Muscle of leg (tissue), 11 donors: ENCODE data around the gene RPAP3. TPM values are rescaled to one million over a fixed set of nuclear protein-coding genes. Genes with fewer than 3 reads are reported as not detected.
"Not testable (repeated sequence)": the region's sequence is repeated elsewhere in the genome, so short reads cannot be mapped to it uniquely, and the experiment has no call there.

ENCODE experiments used
- DNase-seq: peaks from one replicate; pipeline ENCODE4 v3.0.0; 2013
- H3K27ac ChIP-seq: one replicate; pipeline ENCODE4 v1.5.1; 2013; ENCODE audit warnings: mild to moderate bottlenecking, low read length, control low read depth
- H3K27me3 ChIP-seq: one replicate; pipeline ENCODE4 v1.6.1; 2013; ENCODE audit warnings: low read length; ENCODE audit not compliant: control insufficient read depth, insufficient read depth
- H3K36me3 ChIP-seq: one replicate; pipeline ENCODE4 v1.6.1; 2013; ENCODE audit warnings: low read length; ENCODE audit not compliant: control insufficient read depth, insufficient read depth
- H3K4me1 ChIP-seq: one replicate; pipeline ENCODE4 v1.6.1; 2013; ENCODE audit warnings: low read length; ENCODE audit not compliant: control insufficient read depth, insufficient read depth
- H3K4me3 ChIP-seq: one replicate; pipeline ENCODE4 v1.5.1; 2013; ENCODE audit warnings: low read length, control low read depth
- H3K9me3 ChIP-seq: replicated peaks from 2 replicates; pipeline ENCODE4 v1.6.1; 2013; ENCODE audit warnings: low read depth, low read length; ENCODE audit not compliant: control insufficient read depth
- WGBS: methylation state at CpG from one replicate; pipeline ENCODE4 v1.1.5; 2013; ENCODE audit warnings: missing lambda C conversion rate; ENCODE audit not compliant: insufficient coverage; 5-methylcytosine and 5-hydroxymethylcytosine counted together
- polyA plus RNA-seq, 8 donors: library from polyadenylated mRNA; unstranded; fragments of 120-200 nt; gene quantifications; one replicate each; pipeline versions ENCODE4 v1.2.1 to v1.2.3, GENCODE V29; 2013; ENCODE audit warnings: inconsistent platforms in 1 of 8, low replicate concordance in 1 of 8; ENCODE audit not compliant: insufficient read length in 8 of 8, insufficient read depth in 1 of 8
- total RNA-seq: library from RNA; stranded (reverse); fragments of 120-200 nt; gene quantifications from one replicate; pipeline ENCODE4 v1.2.4, GENCODE V29; 2013

RPAP3 gene
- total and polyA plus RNA-seq, 9 donors, result 18.0 to 28.1 (median 24.7) TPM

- Histone ChIP-seq H3K4me3 (no peak overlapping the region), H3K27ac (no peak overlapping the region), H3K4me1 (peaks cover 3% of the 10 kb centered on the region), H3K27me3 (no peaks in the 10 kb centered on the region), H3K36me3 (no peaks in the 10 kb centered on the region), H3K9me3 (peaks cover 3% of the 10 kb centered on the region)
- WGBS, result 86% methylated on average over 1 of the region's 2 CpGs
- DNase-seq, result no peak
Observed at GRCh38 chr12:47648056-47648579, 57.7 kb downstream of the RPAP3 start.

- DNase-seq, H3K27ac ChIP-seq, H3K27me3 ChIP-seq, H3K4me3 ChIP-seq, H3K36me3 ChIP-seq, H3K4me1 ChIP-seq: not testable (repeated sequence)
- H3K9me3 ChIP-seq, result peaks cover 18% of the 10 kb centered on the region
- WGBS, result 100% methylated on average over 1 of the region's 3 CpGs
Observed at GRCh38 chr12:47642310-47642709, 63.5 kb downstream of the RPAP3 start.

- peaks cover 10% of the 10 kb centered on the region for H3K9me3 ChIP-seq
- no peaks in the 10 kb centered on the region for H3K4me1 ChIP-seq
- no peaks in the 10 kb centered on the region for H3K27me3 ChIP-seq
- no peak overlapping the region for H3K4me3 ChIP-seq
- H3K27ac ChIP-seq, result no peak overlapping the region
- no peak for DNase-seq
- peaks cover 3% of the 10 kb centered on the region for H3K36me3 ChIP-seq
- 80% methylated on average over 2 of the region's 8 CpGs for WGBS
Observed at GRCh38 chr12:47636908-47637780, 68.7 kb downstream of the RPAP3 start.

GRCh38 chr12:47635770-47636169 lies 70.1 kb downstream of the RPAP3 start:
- H3K9me3 ChIP-seq, result not testable (repeated sequence)

GRCh38 chr12:47634127-47634526 lies 71.7 kb downstream of the RPAP3 start:
- WGBS, result no CpG with 5 or more reads among the region's 16 CpGs
- DNase-seq, result no peak

More at GRCh38 chr12:47635770-47636169, 70.1 kb downstream of the RPAP3 start:
- not testable (repeated sequence) for H3K27me3 ChIP-seq, H3K27ac ChIP-seq, DNase-seq, H3K4me1 ChIP-seq, H3K36me3 ChIP-seq, H3K4me3 ChIP-seq

GRCh38 chr12:47621960-47622359 lies 83.9 kb downstream of the RPAP3 start:
- no peak for DNase-seq
- H3K4me1 ChIP-seq, result peaks cover 4% of the 10 kb centered on the region
- no peaks in the 10 kb centered on the region for H3K27me3 ChIP-seq
- H3K9me3 ChIP-seq, result peaks cover 2% of the 10 kb centered on the region
- no peak overlapping the region for H3K4me3 ChIP-seq
- no peaks in the 10 kb centered on the region for H3K36me3 ChIP-seq
- H3K27ac ChIP-seq, result no peak overlapping the region
- WGBS, result no CpG with 5 or more reads among the region's 1 CpG

More at GRCh38 chr12:47634127-47634526, 71.7 kb downstream of the RPAP3 start:
- H3K9me3 ChIP-seq, result peaks cover 7% of the 10 kb centered on the region
- H3K27me3 ChIP-seq, result no peaks in the 10 kb centered on the region
- H3K4me1 ChIP-seq, result no peaks in the 10 kb centered on the region
- H3K36me3 ChIP-seq, result peaks cover 3% of the 10 kb centered on the region
- H3K27ac ChIP-seq, result no peak overlapping the region
- no peak overlapping the region for H3K4me3 ChIP-seq

GRCh38 chr12:47617476-47617875 lies 88.4 kb downstream of the RPAP3 start:
- Histone ChIP-seq H3K27ac (no peak overlapping the region), H3K4me3 (no peak overlapping the region), H3K9me3 (peaks cover 11% of the 10 kb centered on the region), H3K4me1 (peaks cover 4% of the 10 kb centered on the region), H3K36me3 (no peaks in the 10 kb centered on the region), H3K27me3 (no peaks in the 10 kb centered on the region)
- peak; percentile 40 for DNase-seq
- WGBS, result 59% methylated on average over 4 of the region's 4 CpGs

- H3K9me3 ChIP-seq, result peaks cover 11% of the 10 kb centered on the region
- no peak for DNase-seq
- no peaks in the 10 kb centered on the region for H3K36me3 ChIP-seq
- peaks cover 4% of the 10 kb centered on the region for H3K4me1 ChIP-seq
- no peak overlapping the region for H3K27ac ChIP-seq
- no CpG with 5 or more reads among the region's 1 CpG for WGBS
- H3K4me3 ChIP-seq, result no peak overlapping the region
- no peaks in the 10 kb centered on the region for H3K27me3 ChIP-seq
Observed at GRCh38 chr12:47616440-47616839, 89.4 kb downstream of the RPAP3 start.

- Histone ChIP-seq H3K36me3 (no peaks in the 10 kb centered on the region), H3K4me1 (peaks cover 4% of the 10 kb centered on the region), H3K9me3 (peaks cover 11% of the 10 kb centered on the region), H3K4me3 (no peak overlapping the region), H3K27ac (no peak overlapping the region), H3K27me3 (no peaks in the 10 kb centered on the region)
- DNase-seq, result no peak
Observed at GRCh38 chr12:47615711-47616110, 90.1 kb downstream of the RPAP3 start.

GRCh38 chr12:47614521-47614920 lies 91.3 kb downstream of the RPAP3 start:
- WGBS, result no CpG with 5 or more reads among the region's 2 CpGs
- no peaks in the 10 kb centered on the region for H3K36me3 ChIP-seq
- H3K9me3 ChIP-seq, result peaks cover 11% of the 10 kb centered on the region
- no peak overlapping the region for H3K4me3 ChIP-seq
- H3K4me1 ChIP-seq, result peaks cover 8% of the 10 kb centered on the region
- H3K27me3 ChIP-seq, result no peaks in the 10 kb centered on the region
- H3K27ac ChIP-seq, result no peak overlapping the region
- no peak for DNase-seq
